SH-SY5Y (cell line): Measurements from ENCODE around the gene AMBRA1.

Experiments
- GATA2 ChIP-seq: IDR thresholded peaks from 2 replicates; pipeline ENCODE4 v1.6.1; 2011; ENCODE audit warnings: mild to moderate bottlenecking, low read depth, low read length
- GATA3 ChIP-seq: IDR thresholded peaks from 2 replicates; pipeline ENCODE4 v1.6.1; 2011; ENCODE audit warnings: low read depth, mild to moderate bottlenecking, low read length, moderate library complexity

GRCh38 chr11:46565232-46565840 lies 28.5 kb downstream of the AMBRA1 start:
- no peak for TF ChIP-seq GATA2
- no peak for TF ChIP-seq GATA3
